ENCODE measurements around the gene TTC34. TPM values are rescaled to one million over a fixed set of nuclear protein-coding genes. Genes with fewer than 3 reads are reported as not detected.
"Not testable (repeated sequence)": the region's sequence is repeated elsewhere in the genome, so short reads cannot be mapped to it uniquely, and the experiment has no call there.

Gene TTC34
- total and polyA plus RNA-seq, 2 of the 4 experiments (the other 2 are of a cell fraction), result under 0.01 to 0.09 TPM

GRCh38 chr1:2799811-2800663 is 1.5 kb downstream of the TTC34 start (continued):
- no peak for TF ChIP-seq RCOR1 (IDR thresholded peaks at IDR 0.05; ENCODE audit: insufficient replicate concordance, low read length)

GRCh38 chr1:2798958-2799357 is 2.5 kb downstream of the TTC34 start:
- H3K18ac ChIP-seq (ENCODE audit: low read depth, low read length); H4K20me1 ChIP-seq (ENCODE audit: insufficient read depth, low read length); H2BK5ac ChIP-seq (ENCODE audit: low read depth, low read length, poor library complexity, severe bottlenecking); H2BK120ac ChIP-seq (ENCODE audit: low read depth, low read length); H4K5ac ChIP-seq (ENCODE audit: low read depth, low read length); intact Hi-C loops (cut with micrococcal nuclease); H2AK5ac ChIP-seq (ENCODE audit: low read depth, low read length); H2AK9ac ChIP-seq (replicated peaks; ENCODE audit: low read depth, low read length, poor library complexity); BruUV-seq (replicated peaks); H4K91ac ChIP-seq (ENCODE audit: insufficient read depth, low read depth, low read length); H3K4me1 ChIP-seq (ENCODE audit: control insufficient read depth, insufficient read depth, low read length); H2BK20ac ChIP-seq (ENCODE audit: low read depth, low read length); in situ Hi-C loops (cut with MboI; ENCODE audit: low sequenced_read_pairs); H3K23ac ChIP-seq (ENCODE audit: low read depth, low read length); ATAC-seq (ENCODE audit: low read depth); H4K8ac ChIP-seq (ENCODE audit: low read depth in 2 of 2, low read length in 2 of 2); H3K79me1 ChIP-seq (ENCODE audit: low read depth in 1 of 2, low read length in 2 of 2); H3K4ac ChIP-seq (ENCODE audit: low read depth, low read length); H3K14ac ChIP-seq (replicated peaks; ENCODE audit: low read depth, low read length); H3K36me3 ChIP-seq (ENCODE audit: control insufficient read depth, insufficient read depth, low read length); dilution Hi-C loops (cut with HindIII; ENCODE audit: low sequenced_read_pairs, unreplicated experiment); CTCF ChIA-PET; H2BK15ac ChIP-seq (ENCODE audit: low read depth, low read length); H3K56ac ChIP-seq (ENCODE audit: extremely low read depth, insufficient read depth, low read length); POLR2A ChIA-PET (ENCODE audit: unreplicated experiment); DNase-seq; H3K9ac ChIP-seq (ENCODE audit: low read depth, low read length); H3K4me2 ChIP-seq (ENCODE audit: low read depth, low read length); H3K27ac ChIP-seq (ENCODE audit: insufficient read depth, low read length); H3K27me3 ChIP-seq (ENCODE audit: control insufficient read depth, insufficient read depth, low read length); H2AFZ ChIP-seq (replicated peaks; ENCODE audit: low read length, poor library complexity); H3K4me3 ChIP-seq (ENCODE audit: insufficient read depth, low read depth, low read length); H3K9me1 ChIP-seq (ENCODE audit: insufficient read depth, low read length): not testable (repeated sequence)
- WGBS, 2 experiments (ENCODE audit: extremely low coverage in 2 of 2, insufficient read length in 1 of 2), result 82% methylated on average over 2 of the region's 7 CpGs; no CpG with 5 or more reads in 1 of the 2 experiments
- H3K9me3 ChIP-seq (ENCODE audit: control insufficient read depth, insufficient read depth, low read length), result peaks cover 55% of the 10 kb centered on the region
